ENCODE results near the gene CREB1.
"Not testable (repeated sequence)": the region's sequence is repeated elsewhere in the genome, so short reads cannot be mapped to it uniquely, and the experiment has no call there.

Gene CREB1

GRCh38 chr2:207643892-207644291 is 114.1 kb downstream of the CREB1 start:
- TF ChIP-seq CTCF (IDR thresholded peaks at IDR 0.05; ENCODE audit: low read length, missing control alignments): no peak
- DNase-seq (ENCODE audit: low read depth): no peak
- no peak overlapping the region for H3K4me3 ChIP-seq (replicated peaks; ENCODE audit: low read depth, low read length)

GRCh38 chr2:207646582-207646981 is 116.8 kb downstream of the CREB1 start:
- not testable (repeated sequence) for DNase-seq (ENCODE audit: low read depth)

More at GRCh38 chr2:207646582-207646981, 116.8 kb downstream of the CREB1 start:
- H3K4me3 ChIP-seq (replicated peaks; ENCODE audit: low read depth, low read length): not testable (repeated sequence)

Data from fibroblast of pulmonary artery (primary cell).